ENCODE data around the gene JAK2.
"Not testable (repeated sequence)": the region's sequence is repeated elsewhere in the genome, so short reads cannot be mapped to it uniquely, and the experiment has no call there.

Gene JAK2

DNA sequence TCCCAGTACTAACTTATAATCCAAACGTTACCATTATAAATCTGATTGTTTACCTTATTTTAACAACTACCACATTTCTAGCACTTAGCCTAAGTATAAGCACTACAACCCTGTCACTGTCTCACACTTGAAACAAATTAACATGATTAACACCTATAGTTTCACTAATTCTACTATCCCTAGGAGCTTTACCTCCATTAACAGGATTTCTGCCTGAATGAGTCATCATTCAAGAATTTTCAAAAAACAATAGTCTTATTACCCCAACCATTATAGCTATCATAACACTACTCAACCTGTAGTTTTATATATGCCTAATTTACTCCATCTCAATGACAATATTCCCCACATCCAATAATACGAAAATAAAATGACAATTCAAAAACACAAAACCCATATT lies 110.7 kb downstream of the JAK2 start:
- H3K4me1 ChIP-seq (ENCODE audit: control insufficient read depth, low read length) = no peaks in the 10 kb centered on the region
- H3F3A ChIP-seq (ENCODE audit: control insufficient read depth, insufficient read depth) = no peaks in the 10 kb centered on the region
- H3K9me3 ChIP-seq (ENCODE audit: control insufficient read depth, insufficient read depth, low read length) = no peaks in the 10 kb centered on the region
- no peak overlapping the region for H3K4me3 ChIP-seq (ENCODE audit: low read length)
- no peak overlapping the region for H3K27ac ChIP-seq (ENCODE audit: low read depth, low read length)
- H3K9me2 ChIP-seq (replicated peaks; ENCODE audit: control insufficient read depth, low read length) = no peaks in the 10 kb centered on the region
- H4K20me1 ChIP-seq (ENCODE audit: control insufficient read depth, insufficient read depth, low read depth, low read length) = no peaks in the 10 kb centered on the region
- no peaks in the 10 kb centered on the region for H3K36me3 ChIP-seq (ENCODE audit: control insufficient read depth, low read length)
- TF ChIP-seq, protein P1, sequence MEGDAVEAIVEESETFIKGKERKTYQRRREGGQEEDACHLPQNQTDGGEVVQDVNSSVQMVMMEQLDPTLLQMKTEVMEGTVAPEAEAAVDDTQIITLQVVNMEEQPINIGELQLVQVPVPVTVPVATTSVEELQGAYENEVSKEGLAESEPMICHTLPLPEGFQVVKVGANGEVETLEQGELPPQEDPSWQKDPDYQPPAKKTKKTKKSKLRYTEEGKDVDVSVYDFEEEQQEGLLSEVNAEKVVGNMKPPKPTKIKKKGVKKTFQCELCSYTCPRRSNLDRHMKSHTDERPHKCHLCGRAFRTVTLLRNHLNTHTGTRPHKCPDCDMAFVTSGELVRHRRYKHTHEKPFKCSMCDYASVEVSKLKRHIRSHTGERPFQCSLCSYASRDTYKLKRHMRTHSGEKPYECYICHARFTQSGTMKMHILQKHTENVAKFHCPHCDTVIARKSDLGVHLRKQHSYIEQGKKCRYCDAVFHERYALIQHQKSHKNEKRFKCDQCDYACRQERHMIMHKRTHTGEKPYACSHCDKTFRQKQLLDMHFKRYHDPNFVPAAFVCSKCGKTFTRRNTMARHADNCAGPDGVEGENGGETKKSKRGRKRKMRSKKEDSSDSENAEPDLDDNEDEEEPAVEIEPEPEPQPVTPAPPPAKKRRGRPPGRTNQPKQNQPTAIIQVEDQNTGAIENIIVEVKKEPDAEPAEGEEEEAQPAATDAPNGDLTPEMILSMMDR (IDR thresholded peaks at IDR 0.05; ENCODE audit: low read depth, low read length, poor library complexity, severe bottlenecking) = no peak
- no peak for TF ChIP-seq EZH2phosphoT487 (IDR thresholded peaks at IDR 0.05; ENCODE audit: borderline replicate concordance, low read length)
- H3K27me3 ChIP-seq (ENCODE audit: control insufficient read depth, low read length) = no peaks in the 10 kb centered on the region
- no peak overlapping the region for H3K4me2 ChIP-seq (ENCODE audit: low read length)
- H3K79me2 ChIP-seq (ENCODE audit: control insufficient read depth, low read length) = no peaks in the 10 kb centered on the region

DNA sequence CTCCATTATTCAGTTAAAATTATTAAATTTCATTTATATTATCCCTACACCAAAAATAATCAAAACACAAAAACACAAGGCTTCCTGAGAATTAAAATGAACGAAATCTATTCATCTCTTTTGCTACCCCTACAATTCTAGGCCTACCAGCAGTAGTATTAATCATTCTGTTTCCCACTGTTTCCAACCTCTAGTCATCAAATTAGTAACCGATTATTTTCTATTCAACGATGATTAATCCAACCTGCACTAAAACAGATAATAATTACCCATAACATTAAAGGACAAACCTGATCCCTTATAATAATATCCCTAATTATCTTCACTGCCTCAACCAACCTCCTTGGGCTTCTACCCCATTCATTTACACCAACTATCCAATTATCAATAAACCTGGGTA lies 114.4 kb downstream of the JAK2 start:
- Histone ChIP-seq H3K27me3 (ENCODE audit: control insufficient read depth, low read length) (no peaks in the 10 kb centered on the region), H3K4me1 (ENCODE audit: control insufficient read depth, low read length) (no peaks in the 10 kb centered on the region), H3K27ac (ENCODE audit: low read depth, low read length) (no peak overlapping the region), H3K36me3 (ENCODE audit: control insufficient read depth, low read length) (no peaks in the 10 kb centered on the region), H4K20me1 (ENCODE audit: control insufficient read depth, insufficient read depth, low read depth, low read length) (no peaks in the 10 kb centered on the region), H3K9me3 (ENCODE audit: control insufficient read depth, insufficient read depth, low read length) (no peaks in the 10 kb centered on the region), H3K9me2 (replicated peaks; ENCODE audit: control insufficient read depth, low read length) (no peaks in the 10 kb centered on the region), H3K79me2 (ENCODE audit: control insufficient read depth, low read length) (no peaks in the 10 kb centered on the region), H3F3A (ENCODE audit: control insufficient read depth, insufficient read depth) (no peaks in the 10 kb centered on the region), H3K4me3 (ENCODE audit: low read length) (no peak overlapping the region), H3K4me2 (ENCODE audit: low read length) (no peak overlapping the region)
- TF ChIP-seq, protein P1 (IDR thresholded peaks at IDR 0.05; ENCODE audit: low read depth, low read length, poor library complexity, severe bottlenecking) = no peak
- no peak for TF ChIP-seq EZH2phosphoT487 (IDR thresholded peaks at IDR 0.05; ENCODE audit: borderline replicate concordance, low read length)

DNA sequence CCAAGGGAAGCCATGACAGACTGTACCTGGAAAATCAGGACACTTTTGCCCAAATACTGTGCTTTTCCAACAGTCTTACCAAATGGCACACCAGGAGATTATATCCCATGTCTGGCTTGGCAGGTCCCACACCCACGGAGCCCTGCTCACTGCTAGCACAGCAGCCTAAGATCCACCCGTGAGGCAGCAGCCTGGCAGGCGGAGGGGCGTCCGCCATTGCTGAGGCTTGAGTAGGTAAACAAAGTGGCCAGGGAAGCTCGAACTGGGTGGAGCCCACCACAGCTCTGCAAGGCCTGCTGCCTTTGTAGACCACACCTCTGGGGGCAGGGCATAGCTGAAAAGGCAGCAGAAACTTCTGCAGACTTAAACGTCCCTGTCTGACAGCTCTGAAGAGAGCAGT lies 116.1 kb downstream of the JAK2 start:
- not testable (repeated sequence) for H3K9me3 ChIP-seq (ENCODE audit: control insufficient read depth, insufficient read depth, low read length); H3K9me2 ChIP-seq (replicated peaks; ENCODE audit: control insufficient read depth, low read length); H3K79me2 ChIP-seq (ENCODE audit: control insufficient read depth, low read length); H3K4me2 ChIP-seq (ENCODE audit: low read length); H3K27ac ChIP-seq (ENCODE audit: low read depth, low read length); H3K36me3 ChIP-seq (ENCODE audit: control insufficient read depth, low read length); H3K4me3 ChIP-seq (ENCODE audit: low read length); H4K20me1 ChIP-seq (ENCODE audit: control insufficient read depth, insufficient read depth, low read depth, low read length); H3K27me3 ChIP-seq (ENCODE audit: control insufficient read depth, low read length); H3K4me1 ChIP-seq (ENCODE audit: control insufficient read depth, low read length); H3F3A ChIP-seq (ENCODE audit: control insufficient read depth, insufficient read depth)

DNA sequence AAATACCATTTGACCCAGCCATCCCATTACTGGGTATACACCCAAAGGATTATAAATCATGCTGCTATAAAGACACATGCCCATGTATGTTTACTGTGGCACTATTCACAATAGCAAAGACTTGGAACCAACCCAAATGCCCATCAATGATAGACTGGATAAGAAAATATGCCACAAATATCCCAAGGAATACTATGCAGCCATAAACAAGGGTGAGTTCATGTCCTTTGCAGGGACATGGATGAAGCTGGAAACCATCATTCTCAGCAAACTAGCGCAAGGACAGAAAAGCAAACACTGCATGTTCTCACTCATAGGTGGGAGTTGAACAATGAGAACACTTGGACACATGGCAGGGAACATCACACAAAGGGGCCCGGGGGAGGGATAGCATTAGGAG lies 121.4 kb downstream of the JAK2 start:
- H3K27me3 ChIP-seq (ENCODE audit: control insufficient read depth, low read length); H3K9me3 ChIP-seq (ENCODE audit: control insufficient read depth, insufficient read depth, low read length); H3K27ac ChIP-seq (ENCODE audit: low read depth, low read length); H3F3A ChIP-seq (ENCODE audit: control insufficient read depth, insufficient read depth); H3K4me2 ChIP-seq (ENCODE audit: low read length); H3K79me2 ChIP-seq (ENCODE audit: control insufficient read depth, low read length); H3K36me3 ChIP-seq (ENCODE audit: control insufficient read depth, low read length); H3K4me1 ChIP-seq (ENCODE audit: control insufficient read depth, low read length); H4K20me1 ChIP-seq (ENCODE audit: control insufficient read depth, insufficient read depth, low read depth, low read length); H3K4me3 ChIP-seq (ENCODE audit: low read length); H3K9me2 ChIP-seq (replicated peaks; ENCODE audit: control insufficient read depth, low read length): not testable (repeated sequence)

Measured in DOHH2 (cell line).